ENCODE data around the gene CARD10.

CARD10 gene

GRCh38 chr22:37462983-37463382 lies 56.2 kb downstream of the CARD10 start:
- DNase-seq (ENCODE audit: low spot score): no peak

GRCh38 chr22:37462436-37462835 lies 56.8 kb downstream of the CARD10 start:
- DNase-seq (ENCODE audit: low spot score): no peak

GRCh38 chr22:37461961-37462360 lies 57.3 kb downstream of the CARD10 start:
- DNase-seq (ENCODE audit: low spot score): no peak

GRCh38 chr22:37460684-37461083 lies 58.5 kb downstream of the CARD10 start:
- DNase-seq (ENCODE audit: low spot score): no peak

- no peak for DNase-seq (ENCODE audit: low spot score)
These were observed 60.0 kb downstream of the CARD10 start for GRCh38 chr22:37459206-37459605.

GRCh38 chr22:37457093-37457893 lies 61.9 kb downstream of the CARD10 start:
- peak; percentile 61 for DNase-seq (ENCODE audit: low spot score)

GRCh38 chr22:37456346-37456745 lies 62.9 kb downstream of the CARD10 start:
- DNase-seq (ENCODE audit: low spot score): no peak

GRCh38 chr22:37455896-37456295 lies 63.3 kb downstream of the CARD10 start:
- no peak for DNase-seq (ENCODE audit: low spot score)

GRCh38 chr22:37454857-37455686 lies 64.1 kb downstream of the CARD10 start:
- DNase-seq (ENCODE audit: low spot score): no peak

- DNase-seq (ENCODE audit: low spot score): no peak
These were observed 65.5 kb downstream of the CARD10 start for GRCh38 chr22:37453696-37454095.

GRCh38 chr22:37451218-37451617 lies 68.0 kb downstream of the CARD10 start:
- DNase-seq (ENCODE audit: low spot score): no peak

GRCh38 chr22:37449331-37450001 lies 69.7 kb downstream of the CARD10 start:
- DNase-seq (ENCODE audit: low spot score): no peak

GRCh38 chr22:37448516-37449127 lies 70.6 kb downstream of the CARD10 start:
- DNase-seq (ENCODE audit: low spot score): peak; percentile 29

- DNase-seq (ENCODE audit: low spot score): no peak
These were observed 73.7 kb downstream of the CARD10 start for GRCh38 chr22:37445501-37445900.

- DNase-seq (ENCODE audit: low spot score): no peak
These were observed 75.2 kb downstream of the CARD10 start for GRCh38 chr22:37443977-37444376.

GRCh38 chr22:37443086-37443485 lies 76.1 kb downstream of the CARD10 start:
- no peak for DNase-seq (ENCODE audit: low spot score)

- DNase-seq (ENCODE audit: low spot score): no peak
These were observed 76.7 kb downstream of the CARD10 start for GRCh38 chr22:37442537-37442936.

GRCh38 chr22:37442135-37442534 lies 77.1 kb downstream of the CARD10 start:
- DNase-seq (ENCODE audit: low spot score): no peak

GRCh38 chr22:37440875-37441274 lies 78.3 kb downstream of the CARD10 start:
- DNase-seq (ENCODE audit: low spot score): no peak

Measured in Ammon's horn (tissue), 1 donor.